Muscle of arm (tissue), 14 donors: Measurements from ENCODE around the gene MAGOHB. TPM values are rescaled to one million over a fixed set of nuclear protein-coding genes. Genes with fewer than 3 reads are reported as not detected.
A peak's percentile ranks its signal among the peaks of the same experiment; 100 is the strongest.
"Not testable (repeated sequence)": the region's sequence is repeated elsewhere in the genome, so short reads cannot be mapped to it uniquely, and the experiment has no call there.

Source experiments
- DNase-seq: peaks from one replicate; pipeline ENCODE4 v3.0.0-alpha.2; 2013
- long read RNA-seq, 11 donors: transcript quantifications; one replicate each; lab custom pipeline, GENCODE V29; 2026
- polyA plus RNA-seq, 12 donors: library from polyadenylated mRNA; unstranded; fragments of 120-200 nt; gene quantifications; one replicate each; pipeline ENCODE4 v1.2.1, GENCODE V29; 2013; ENCODE audit not compliant: insufficient read length in 12 of 12

Gene MAGOHB
- 10 to 100 TPM in 10 of 12 donors, not detected in 2; 19.7 to 37.6 (median 31.7) TPM for polyA plus RNA-seq
- long read RNA-seq, donor 1, transcript MAGOHB-201 (5 exons, 2,623 nt), result major isoform, 12 of 16 reads
- long read RNA-seq, donor 1, partial matches to known transcripts, result 0 of 16 reads
- long read RNA-seq, donor 1, other reads (novel, unspliced or antisense), result 0 of 16 reads
- long read RNA-seq, donor 2, transcript MAGOHB-201 (5 exons, 2,623 nt), result major isoform, 21 of 22 reads
- long read RNA-seq, donor 2, partial matches to known transcripts, result 0 of 22 reads
- long read RNA-seq, donor 2, other reads (novel, unspliced or antisense), result 0 of 22 reads
- long read RNA-seq, donor 3, transcript MAGOHB-201 (5 exons, 2,623 nt), result major isoform, 7 of 9 reads
- long read RNA-seq, donor 3, partial matches to known transcripts, result 0 of 9 reads
- long read RNA-seq, donor 3, other reads (novel, unspliced or antisense), result 0 of 9 reads
- long read RNA-seq, donor 4, transcript MAGOHB-201 (5 exons, 2,623 nt), result major isoform, 5 of 8 reads
- long read RNA-seq, donor 4, partial matches to known transcripts, result 0 of 8 reads
- long read RNA-seq, donor 4, other reads (novel, unspliced or antisense), result 0 of 8 reads
- long read RNA-seq, donor 5, result 0 reads
- long read RNA-seq, donor 6, transcript MAGOHB-201 (5 exons, 2,623 nt), result major isoform, 15 of 15 reads
- long read RNA-seq, donor 6, partial matches to known transcripts, result 0 of 15 reads
- long read RNA-seq, donor 6, other reads (novel, unspliced or antisense), result 0 of 15 reads
- long read RNA-seq, donor 7, transcript MAGOHB-201 (5 exons, 2,623 nt), result major isoform, 12 of 13 reads
- long read RNA-seq, donor 7, partial matches to known transcripts, result 0 of 13 reads
- long read RNA-seq, donor 7, other reads (novel, unspliced or antisense), result 0 of 13 reads
- long read RNA-seq, donor 8, transcript MAGOHB-201 (5 exons, 2,623 nt), result major isoform, 6 of 8 reads
- long read RNA-seq, donor 8, partial matches to known transcripts, result 0 of 8 reads
- long read RNA-seq, donor 8, other reads (novel, unspliced or antisense), result 0 of 8 reads
- long read RNA-seq, donor 9, transcript MAGOHB-201 (5 exons, 2,623 nt), result major isoform, 12 of 14 reads
- long read RNA-seq, donor 9, partial matches to known transcripts, result 0 of 14 reads
- long read RNA-seq, donor 9, other reads (novel, unspliced or antisense), result 0 of 14 reads
- long read RNA-seq, donor 10, transcript MAGOHB-201 (5 exons, 2,623 nt), result major isoform, 10 of 11 reads
- long read RNA-seq, donor 10, partial matches to known transcripts, result 0 of 11 reads
- long read RNA-seq, donor 10, other reads (novel, unspliced or antisense), result 0 of 11 reads
- long read RNA-seq, donor 11, transcript MAGOHB-201 (5 exons, 2,623 nt), result major isoform, 15 of 19 reads
- long read RNA-seq, donor 11, partial matches to known transcripts, result 0 of 19 reads
- long read RNA-seq, donor 11, other reads (novel, unspliced or antisense), result 0 of 19 reads

- DNase-seq, result peak; percentile 99
These were observed at the start of gene MAGOHB for GRCh38 chr12:10613349-10614055. TSS of gene MAGOHB (minus strand) at chr12:10613609. CDS start at chr12:10613532, 77 bp downstream.

GRCh38 chr12:10661338-10661737 lies 47.9 kb upstream of the MAGOHB start:
- DNase-seq, result no peak

- no peak for DNase-seq
These were observed 40.6 kb upstream of the MAGOHB start for GRCh38 chr12:10654003-10654402.

GRCh38 chr12:10652192-10652591 lies 38.8 kb upstream of the MAGOHB start:
- no peak for DNase-seq

- DNase-seq, result not testable (repeated sequence)
These were observed 33.2 kb upstream of the MAGOHB start for GRCh38 chr12:10646576-10646975.

- DNase-seq, result no peak
These were observed 32.5 kb upstream of the MAGOHB start for GRCh38 chr12:10645910-10646309.

- DNase-seq, result no peak
These were observed 28.5 kb upstream of the MAGOHB start for GRCh38 chr12:10641735-10642500.

- no peak for DNase-seq
These were observed 25.3 kb upstream of the MAGOHB start for GRCh38 chr12:10638728-10639127.

- DNase-seq, result no peak
These were observed 23.2 kb upstream of the MAGOHB start for GRCh38 chr12:10636611-10637010.

GRCh38 chr12:10636124-10636523 lies 22.7 kb upstream of the MAGOHB start:
- no peak for DNase-seq

GRCh38 chr12:10635306-10635705 lies 21.9 kb upstream of the MAGOHB start:
- no peak for DNase-seq

- DNase-seq, result no peak
These were observed 21.0 kb upstream of the MAGOHB start for GRCh38 chr12:10634427-10634826.

- DNase-seq, result no peak
These were observed 20.1 kb upstream of the MAGOHB start for GRCh38 chr12:10633541-10633940.

GRCh38 chr12:10632226-10632625 lies 18.8 kb upstream of the MAGOHB start:
- DNase-seq, result peak; percentile 47

- no peak for DNase-seq
These were observed 11.2 kb upstream of the MAGOHB start for GRCh38 chr12:10624605-10625004.

GRCh38 chr12:10623131-10623530 lies 9.7 kb upstream of the MAGOHB start:
- DNase-seq, result no peak

- DNase-seq, result no peak
These were observed 7.9 kb upstream of the MAGOHB start for GRCh38 chr12:10621278-10621677.

GRCh38 chr12:10620078-10620779 lies 6.8 kb upstream of the MAGOHB start:
- DNase-seq, result no peak

GRCh38 chr12:10618338-10618987 lies 5.1 kb upstream of the MAGOHB start:
- DNase-seq, result no peak
